ENCODE results near the gene UFD1. TPM values are rescaled to one million over a fixed set of nuclear protein-coding genes. Genes with fewer than 3 reads are reported as not detected.

UFD1 gene
- total RNA-seq, 2 donors from 2014 or later, result 22.7 to 33.8 TPM

- Histone ChIP-seq H3K4me1 (no peaks in the 10 kb centered on the region), H3K9me3 (no peaks in the 10 kb centered on the region), H3K36me3 (peaks cover 95% of the 10 kb centered on the region), H3K27me3 (no peaks in the 10 kb centered on the region), H3K27ac (no peak overlapping the region), H3K4me3 (no peak overlapping the region)
- TF ChIP-seq CTCF (IDR thresholded peaks at IDR 0.05), result no peak
- DNase-seq (ENCODE audit: low spot score), result no peak
These were observed 9.6 kb downstream of the UFD1 start for GRCh38 chr22:19469421-19469820.

- TF ChIP-seq CTCF (IDR thresholded peaks at IDR 0.05), result no peak
- H3K4me3 ChIP-seq, result no peak overlapping the region
- H3K27me3 ChIP-seq, result no peaks in the 10 kb centered on the region
- no peak overlapping the region for H3K27ac ChIP-seq
- H3K36me3 ChIP-seq, result peaks cover 91% of the 10 kb centered on the region
- H3K9me3 ChIP-seq, result no peaks in the 10 kb centered on the region
- DNase-seq (ENCODE audit: low spot score), result no peak
- H3K4me1 ChIP-seq, result no peaks in the 10 kb centered on the region
These were observed 11.1 kb downstream of the UFD1 start for GRCh38 chr22:19467912-19468311.

GRCh38 chr22:19466848-19467752, 11.9 kb downstream of the UFD1 start:
- no peaks in the 10 kb centered on the region for H3K9me3 ChIP-seq
- H3K27ac ChIP-seq, result no peak overlapping the region
- no peak for DNase-seq (ENCODE audit: low spot score)
- H3K4me1 ChIP-seq, result no peaks in the 10 kb centered on the region
- H3K36me3 ChIP-seq, result peaks cover 83% of the 10 kb centered on the region
- H3K27me3 ChIP-seq, result no peaks in the 10 kb centered on the region
- no peak for TF ChIP-seq CTCF (IDR thresholded peaks at IDR 0.05)
- no peak overlapping the region for H3K4me3 ChIP-seq

GRCh38 chr22:19466126-19466716, 12.8 kb downstream of the UFD1 start:
- Histone ChIP-seq H3K9me3 (no peaks in the 10 kb centered on the region), H3K27ac (no peak overlapping the region), H3K4me3 (no peak overlapping the region), H3K27me3 (no peaks in the 10 kb centered on the region), H3K4me1 (no peaks in the 10 kb centered on the region), H3K36me3 (peaks cover 74% of the 10 kb centered on the region)
- no peak for DNase-seq (ENCODE audit: low spot score)
- TF ChIP-seq CTCF (IDR thresholded peaks at IDR 0.05), result no peak

GRCh38 chr22:19464975-19465374, 14.0 kb downstream of the UFD1 start:
- H3K4me3 ChIP-seq, result no peak overlapping the region
- no peaks in the 10 kb centered on the region for H3K27me3 ChIP-seq
- no peak for DNase-seq (ENCODE audit: low spot score)
- no peak overlapping the region for H3K27ac ChIP-seq
- no peaks in the 10 kb centered on the region for H3K9me3 ChIP-seq
- peaks cover 61% of the 10 kb centered on the region for H3K36me3 ChIP-seq
- no peak for TF ChIP-seq CTCF (IDR thresholded peaks at IDR 0.05)
- H3K4me1 ChIP-seq, result no peaks in the 10 kb centered on the region

Data from right atrium auricular region (tissue), 2 donors.